HG03457 (cell line): Measurements from ENCODE around the gene L3MBTL2.

Experiments
- ATAC-seq: cut with Tn5 transposase; IDR thresholded peaks from one replicate; pipeline ENCODE4 v1.9.1; 2021; ENCODE audit warnings: moderate number of reproducible peaks; ENCODE audit not compliant: unreplicated experiment

Gene L3MBTL2

GRCh38 chr22:41206719-41207118 is 1.6 kb downstream of the L3MBTL2 start:
- ATAC-seq: no peak

- no peak for ATAC-seq
These were observed 10.3 kb downstream of the L3MBTL2 start for GRCh38 chr22:41215409-41215808.

- no peak for ATAC-seq
These were observed 10.8 kb downstream of the L3MBTL2 start for GRCh38 chr22:41215926-41216325.

GRCh38 chr22:41216984-41217383 is 11.9 kb downstream of the L3MBTL2 start:
- ATAC-seq: no peak

GRCh38 chr22:41217553-41218157 is 12.5 kb downstream of the L3MBTL2 start:
- no peak for ATAC-seq

GRCh38 chr22:41222846-41223507 is 17.9 kb downstream of the L3MBTL2 start:
- no peak for ATAC-seq

- ATAC-seq: no peak
These were observed 18.4 kb downstream of the L3MBTL2 start for GRCh38 chr22:41223535-41223934.

- no peak for ATAC-seq
These were observed 21.9 kb downstream of the L3MBTL2 start for GRCh38 chr22:41226723-41227655.

- no peak for ATAC-seq
These were observed 24.1 kb downstream of the L3MBTL2 start for GRCh38 chr22:41229215-41229614.

GRCh38 chr22:41229730-41230400 is 24.8 kb downstream of the L3MBTL2 start:
- ATAC-seq: no peak

- ATAC-seq: no peak
These were observed 25.3 kb downstream of the L3MBTL2 start for GRCh38 chr22:41230401-41230785.

GRCh38 chr22:41231369-41231768 is 26.3 kb downstream of the L3MBTL2 start:
- no peak for ATAC-seq

GRCh38 chr22:41234815-41235695 is 29.9 kb downstream of the L3MBTL2 start:
- no peak for ATAC-seq

- no peak for ATAC-seq
These were observed 32.1 kb downstream of the L3MBTL2 start for GRCh38 chr22:41237036-41237706.

GRCh38 chr22:41237707-41238569 is 32.8 kb downstream of the L3MBTL2 start:
- no peak for ATAC-seq

- no peak for ATAC-seq
These were observed 33.7 kb downstream of the L3MBTL2 start for GRCh38 chr22:41238570-41239442.

- ATAC-seq: no peak
These were observed 34.5 kb downstream of the L3MBTL2 start for GRCh38 chr22:41239443-41240128.
